PC-9 (cell line): ENCODE results near the gene MAP7D2.

Experiments used
- EZH2 ChIP-seq: fragments of 200-600 bp; sonication (generic); IDR thresholded peaks from 2 replicates; pipeline ENCODE4 v1.8.0; 2017; ENCODE audit warnings: antibody characterized with exemption, low read depth
- TF ChIP-seq, protein P1 (sequence below): fragments of 200-600 bp; sonication (generic); conservative IDR thresholded peaks from 2 replicates; pipeline ENCODE4 v1.6.1; 2017; ENCODE audit warnings: mixed run types, antibody characterized with exemption, mild to moderate bottlenecking, moderate library complexity

DNA sequence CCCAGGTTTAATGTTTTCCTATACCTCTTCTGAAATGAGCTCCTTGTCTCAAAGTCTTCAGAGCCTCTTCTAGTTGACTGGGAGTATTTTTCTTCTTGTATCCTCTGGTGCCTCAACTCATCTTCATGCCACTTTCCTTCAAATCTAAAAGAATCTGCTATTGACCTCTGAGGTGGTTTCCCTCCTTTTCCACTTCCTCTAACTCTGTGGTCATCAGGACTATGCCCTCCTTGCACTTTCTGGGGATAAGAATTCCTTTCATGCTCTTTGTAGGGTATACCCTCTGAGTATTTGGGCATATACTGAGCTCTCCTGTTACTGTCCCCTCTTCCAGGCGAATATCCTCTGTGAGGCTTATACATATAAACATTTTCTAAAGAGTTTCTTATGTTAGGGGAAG, 150.7 kb downstream of the MAP7D2 start:
- TF ChIP-seq EZH2, result no peak
- TF ChIP-seq, protein P1, sequence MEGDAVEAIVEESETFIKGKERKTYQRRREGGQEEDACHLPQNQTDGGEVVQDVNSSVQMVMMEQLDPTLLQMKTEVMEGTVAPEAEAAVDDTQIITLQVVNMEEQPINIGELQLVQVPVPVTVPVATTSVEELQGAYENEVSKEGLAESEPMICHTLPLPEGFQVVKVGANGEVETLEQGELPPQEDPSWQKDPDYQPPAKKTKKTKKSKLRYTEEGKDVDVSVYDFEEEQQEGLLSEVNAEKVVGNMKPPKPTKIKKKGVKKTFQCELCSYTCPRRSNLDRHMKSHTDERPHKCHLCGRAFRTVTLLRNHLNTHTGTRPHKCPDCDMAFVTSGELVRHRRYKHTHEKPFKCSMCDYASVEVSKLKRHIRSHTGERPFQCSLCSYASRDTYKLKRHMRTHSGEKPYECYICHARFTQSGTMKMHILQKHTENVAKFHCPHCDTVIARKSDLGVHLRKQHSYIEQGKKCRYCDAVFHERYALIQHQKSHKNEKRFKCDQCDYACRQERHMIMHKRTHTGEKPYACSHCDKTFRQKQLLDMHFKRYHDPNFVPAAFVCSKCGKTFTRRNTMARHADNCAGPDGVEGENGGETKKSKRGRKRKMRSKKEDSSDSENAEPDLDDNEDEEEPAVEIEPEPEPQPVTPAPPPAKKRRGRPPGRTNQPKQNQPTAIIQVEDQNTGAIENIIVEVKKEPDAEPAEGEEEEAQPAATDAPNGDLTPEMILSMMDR, result no peak
